ENCODE measurements around the gene GDPGP1.

The GDPGP1 gene

DNA sequence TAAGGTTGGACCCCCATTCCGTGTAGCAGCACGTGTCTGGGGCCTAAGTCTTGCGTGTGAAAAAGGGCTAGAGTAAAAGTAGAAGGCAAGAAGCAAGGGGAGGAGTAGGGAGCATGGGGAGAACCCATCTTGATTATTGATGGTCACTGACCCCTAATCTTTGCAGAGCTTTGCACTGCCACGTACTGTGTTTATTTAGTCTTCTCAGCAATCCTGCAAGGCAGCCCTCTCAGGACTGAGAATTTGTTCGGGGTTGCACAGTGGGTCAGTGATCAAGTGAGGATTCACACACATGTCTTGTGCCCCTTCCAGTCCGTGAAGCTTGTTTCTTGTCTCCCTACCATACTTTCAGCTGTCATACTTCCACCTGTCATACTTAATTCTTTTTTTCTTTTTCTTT lies 25.7 kb upstream of the GDPGP1 start:
- no peaks in the 10 kb centered on the region for H4K20me1 ChIP-seq (ENCODE audit: insufficient read depth, low read length)
- no peak overlapping the region for H3K4me2 ChIP-seq (ENCODE audit: low read length)
- no peaks in the 10 kb centered on the region for H3K9me2 ChIP-seq (ENCODE audit: low read depth, low read length)
- H3K4me1 ChIP-seq (ENCODE audit: insufficient read depth, low read length, severe bottlenecking), result peaks cover 74% of the 10 kb centered on the region
- no peaks in the 10 kb centered on the region for H3K9me3 ChIP-seq (ENCODE audit: low read length)
- no peak overlapping the region for H2AFZ ChIP-seq (ENCODE audit: low read length)
- peaks cover 12% of the 10 kb centered on the region; the same call in 1 of the 2 replicates for H3K36me3 ChIP-seq (ENCODE audit: insufficient read depth, low read length)
- H3K27me3 ChIP-seq (ENCODE audit: insufficient read depth, low read length), result no peaks in the 10 kb centered on the region
- no peaks in the 10 kb centered on the region for H3F3A ChIP-seq (ENCODE audit: insufficient read depth, low read length)
- no peak overlapping the region for H3K27ac ChIP-seq (ENCODE audit: low read depth, low read length, poor library complexity, severe bottlenecking)
- TF ChIP-seq, protein P1, sequence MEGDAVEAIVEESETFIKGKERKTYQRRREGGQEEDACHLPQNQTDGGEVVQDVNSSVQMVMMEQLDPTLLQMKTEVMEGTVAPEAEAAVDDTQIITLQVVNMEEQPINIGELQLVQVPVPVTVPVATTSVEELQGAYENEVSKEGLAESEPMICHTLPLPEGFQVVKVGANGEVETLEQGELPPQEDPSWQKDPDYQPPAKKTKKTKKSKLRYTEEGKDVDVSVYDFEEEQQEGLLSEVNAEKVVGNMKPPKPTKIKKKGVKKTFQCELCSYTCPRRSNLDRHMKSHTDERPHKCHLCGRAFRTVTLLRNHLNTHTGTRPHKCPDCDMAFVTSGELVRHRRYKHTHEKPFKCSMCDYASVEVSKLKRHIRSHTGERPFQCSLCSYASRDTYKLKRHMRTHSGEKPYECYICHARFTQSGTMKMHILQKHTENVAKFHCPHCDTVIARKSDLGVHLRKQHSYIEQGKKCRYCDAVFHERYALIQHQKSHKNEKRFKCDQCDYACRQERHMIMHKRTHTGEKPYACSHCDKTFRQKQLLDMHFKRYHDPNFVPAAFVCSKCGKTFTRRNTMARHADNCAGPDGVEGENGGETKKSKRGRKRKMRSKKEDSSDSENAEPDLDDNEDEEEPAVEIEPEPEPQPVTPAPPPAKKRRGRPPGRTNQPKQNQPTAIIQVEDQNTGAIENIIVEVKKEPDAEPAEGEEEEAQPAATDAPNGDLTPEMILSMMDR (IDR thresholded peaks at IDR 0.05; ENCODE audit: low read length), result no peak
- TF ChIP-seq EZH2 (IDR thresholded peaks at IDR 0.05; ENCODE audit: borderline replicate concordance, low read length), result no peak
- H3K79me2 ChIP-seq (ENCODE audit: insufficient read depth, low read length), result no peaks in the 10 kb centered on the region
- H3K9ac ChIP-seq (ENCODE audit: low read length), result no peak overlapping the region
- H3K4me3 ChIP-seq (ENCODE audit: low read depth, low read length, poor library complexity, severe bottlenecking), result no peak overlapping the region

DNA sequence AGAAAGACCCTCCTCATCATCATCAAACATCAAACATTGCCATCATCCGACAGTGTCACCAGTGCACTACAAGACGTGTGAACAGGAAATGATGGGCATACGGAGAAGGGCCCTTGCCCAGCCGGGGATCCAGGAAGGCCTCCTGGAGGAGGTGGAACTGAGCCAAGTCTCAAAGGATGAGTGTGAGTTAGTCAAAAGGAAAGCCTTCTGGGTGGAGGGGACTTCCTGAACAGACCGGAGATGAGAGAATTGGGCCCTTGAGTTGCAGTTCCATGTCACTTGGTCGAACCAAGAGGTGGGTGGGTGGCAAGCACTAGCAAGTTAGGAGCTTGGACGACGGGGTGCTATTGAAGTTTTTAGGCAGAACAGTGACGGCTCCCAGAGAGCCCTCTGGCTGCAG lies 24.4 kb upstream of the GDPGP1 start:
- Histone ChIP-seq H3K9me2 (ENCODE audit: low read depth, low read length) (no peaks in the 10 kb centered on the region), H2AFZ (ENCODE audit: low read length) (no peak overlapping the region), H3K27ac (ENCODE audit: low read depth, low read length, poor library complexity, severe bottlenecking) (peak overlapping the region; percentile 88), H3K4me3 (ENCODE audit: low read depth, low read length, poor library complexity, severe bottlenecking) (no peak overlapping the region), H3K4me2 (ENCODE audit: low read length) (no peak overlapping the region), H3F3A (ENCODE audit: insufficient read depth, low read length) (no peaks in the 10 kb centered on the region), H3K9me3 (ENCODE audit: low read length) (no peaks in the 10 kb centered on the region), H3K9ac (ENCODE audit: low read length) (no peak overlapping the region), H4K20me1 (ENCODE audit: insufficient read depth, low read length) (no peaks in the 10 kb centered on the region), H3K4me1 (ENCODE audit: insufficient read depth, low read length, severe bottlenecking) (peaks cover 75% of the 10 kb centered on the region), H3K36me3 (ENCODE audit: insufficient read depth, low read length) (peaks cover 12% of the 10 kb centered on the region; the same call in 1 of the 2 replicates), H3K27me3 (ENCODE audit: insufficient read depth, low read length) (no peaks in the 10 kb centered on the region), H3K79me2 (ENCODE audit: insufficient read depth, low read length) (no peaks in the 10 kb centered on the region)
- TF ChIP-seq, protein P1 (IDR thresholded peaks at IDR 0.05; ENCODE audit: low read length), result no peak
- no peak for TF ChIP-seq EZH2 (IDR thresholded peaks at IDR 0.05; ENCODE audit: borderline replicate concordance, low read length)

DNA sequence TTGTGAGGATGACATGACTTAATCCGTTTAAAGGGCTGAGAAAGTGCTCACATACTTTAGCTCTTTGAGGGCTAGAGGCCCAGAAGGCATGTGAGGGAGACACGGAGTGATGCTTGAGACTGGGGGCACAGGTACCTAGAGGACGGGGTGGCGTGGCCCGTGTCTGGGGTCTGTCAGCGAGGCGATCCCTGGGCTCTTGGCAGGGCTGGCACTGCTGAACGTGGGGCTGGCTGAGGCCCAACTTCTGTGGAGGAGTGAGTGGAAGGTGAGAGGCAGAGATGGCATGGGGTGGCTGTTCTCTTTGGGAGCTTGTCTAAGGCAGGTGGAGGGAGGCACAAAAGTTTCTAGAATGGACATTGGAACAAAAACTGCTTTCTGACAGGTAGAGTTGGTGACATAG lies 23.4 kb upstream of the GDPGP1 start:
- no peaks in the 10 kb centered on the region for H3K79me2 ChIP-seq (ENCODE audit: insufficient read depth, low read length)
- TF ChIP-seq, protein P1 (IDR thresholded peaks at IDR 0.05; ENCODE audit: low read length), result no peak
- TF ChIP-seq EZH2 (IDR thresholded peaks at IDR 0.05; ENCODE audit: borderline replicate concordance, low read length), result no peak

More for the DNA sequence above, 23.4 kb upstream of the GDPGP1 start:
- Histone ChIP-seq H3K9ac (ENCODE audit: low read length) (no peak overlapping the region; the same call in 1 of the 2 replicates), H3K9me3 (ENCODE audit: low read length) (no peaks in the 10 kb centered on the region), H3K27ac (ENCODE audit: low read depth, low read length, poor library complexity, severe bottlenecking) (peak overlapping the region; percentile 88), H4K20me1 (ENCODE audit: insufficient read depth, low read length) (no peaks in the 10 kb centered on the region), H3K36me3 (ENCODE audit: insufficient read depth, low read length) (peaks cover 12% of the 10 kb centered on the region; the same call in 1 of the 2 replicates), H3F3A (ENCODE audit: insufficient read depth, low read length) (no peaks in the 10 kb centered on the region), H3K4me1 (ENCODE audit: insufficient read depth, low read length, severe bottlenecking) (peaks cover 75% of the 10 kb centered on the region), H3K9me2 (ENCODE audit: low read depth, low read length) (no peaks in the 10 kb centered on the region), H3K27me3 (ENCODE audit: insufficient read depth, low read length) (no peaks in the 10 kb centered on the region), H2AFZ (ENCODE audit: low read length) (no peak overlapping the region), H3K4me2 (ENCODE audit: low read length) (no peak overlapping the region), H3K4me3 (ENCODE audit: low read depth, low read length, poor library complexity, severe bottlenecking) (no peak overlapping the region)

Data from OCI-LY1 (cell line).